ENCODE measurements around the gene ATF3.

Gene ATF3

GRCh38 chr1:212667223-212668139 lies 58.9 kb downstream of the ATF3 start:
- Histone ChIP-seq H3K27ac (ENCODE audit: low read depth, low read length) (peak overlapping the region; percentile 6), H3K4me1 (ENCODE audit: insufficient read depth, low read length) (peaks cover 24% of the 10 kb centered on the region), H3K36me3 (ENCODE audit: insufficient read depth, low read length) (no peaks in the 10 kb centered on the region), H3K27me3 (ENCODE audit: control insufficient read depth in 1 of 2, insufficient read depth in 2 of 2, low read length in 2 of 2) (no peaks in the 10 kb centered on the region), H3K4me3 (ENCODE audit: low read depth in 1 of 2, low read length in 2 of 2) (peak overlapping the region in 1 of 2 donors; percentile 29), H3K9me3 (ENCODE audit: low read length) (no peaks in the 10 kb centered on the region), H3K9ac (ENCODE audit: low read length) (no peak overlapping the region)

- Histone ChIP-seq H3K27me3 (ENCODE audit: control insufficient read depth in 1 of 2, insufficient read depth in 2 of 2, low read length in 2 of 2) (no peaks in the 10 kb centered on the region), H3K4me1 (ENCODE audit: insufficient read depth, low read length) (peaks cover 24% of the 10 kb centered on the region), H3K9ac (ENCODE audit: low read length) (no peak overlapping the region), H3K4me3 (ENCODE audit: low read depth in 1 of 2, low read length in 2 of 2) (no peak overlapping the region), H3K36me3 (ENCODE audit: insufficient read depth, low read length) (no peaks in the 10 kb centered on the region), H3K9me3 (ENCODE audit: low read length) (no peaks in the 10 kb centered on the region), H3K27ac (ENCODE audit: low read depth, low read length) (no peak overlapping the region)
Measured at GRCh38 chr1:212668477-212668876, 59.9 kb downstream of the ATF3 start.

- Histone ChIP-seq H3K27ac (ENCODE audit: low read depth, low read length) (no peak overlapping the region), H3K4me1 (ENCODE audit: insufficient read depth, low read length) (peaks cover 24% of the 10 kb centered on the region), H3K36me3 (ENCODE audit: insufficient read depth, low read length) (no peaks in the 10 kb centered on the region), H3K27me3 (ENCODE audit: control insufficient read depth in 1 of 2, insufficient read depth in 2 of 2, low read length in 2 of 2) (no peaks in the 10 kb centered on the region), H3K9ac (ENCODE audit: low read length) (no peak overlapping the region), H3K4me3 (ENCODE audit: low read depth in 1 of 2, low read length in 2 of 2) (no peak overlapping the region), H3K9me3 (ENCODE audit: low read length) (no peaks in the 10 kb centered on the region)
Measured at GRCh38 chr1:212669102-212669501, 60.5 kb downstream of the ATF3 start.

GRCh38 chr1:212669600-212669999 lies 61.0 kb downstream of the ATF3 start:
- H3K4me1 ChIP-seq (ENCODE audit: insufficient read depth, low read length): peaks cover 24% of the 10 kb centered on the region

GRCh38 chr1:212670301-212670700 lies 61.7 kb downstream of the ATF3 start:
- H3K27me3 ChIP-seq (ENCODE audit: control insufficient read depth in 1 of 2, insufficient read depth in 2 of 2, low read length in 2 of 2): no peaks in the 10 kb centered on the region
- no peak overlapping the region for H3K4me3 ChIP-seq (ENCODE audit: low read depth in 1 of 2, low read length in 2 of 2)
- no peaks in the 10 kb centered on the region for H3K36me3 ChIP-seq (ENCODE audit: insufficient read depth, low read length)
- peaks cover 24% of the 10 kb centered on the region for H3K4me1 ChIP-seq (ENCODE audit: insufficient read depth, low read length)
- no peak overlapping the region for H3K9ac ChIP-seq (ENCODE audit: low read length)
- H3K27ac ChIP-seq (ENCODE audit: low read depth, low read length): no peak overlapping the region
- no peaks in the 10 kb centered on the region for H3K9me3 ChIP-seq (ENCODE audit: low read length)

More at GRCh38 chr1:212669600-212669999, 61.0 kb downstream of the ATF3 start:
- no peaks in the 10 kb centered on the region for H3K9me3 ChIP-seq (ENCODE audit: low read length)
- H3K27me3 ChIP-seq (ENCODE audit: control insufficient read depth in 1 of 2, insufficient read depth in 2 of 2, low read length in 2 of 2): no peaks in the 10 kb centered on the region
- H3K36me3 ChIP-seq (ENCODE audit: insufficient read depth, low read length): no peaks in the 10 kb centered on the region
- no peak overlapping the region for H3K4me3 ChIP-seq (ENCODE audit: low read depth in 1 of 2, low read length in 2 of 2)
- no peak overlapping the region for H3K27ac ChIP-seq (ENCODE audit: low read depth, low read length)
- H3K9ac ChIP-seq (ENCODE audit: low read length): no peak overlapping the region

Data from muscle layer of colon (tissue), 2 donors.